Breast epithelium (tissue), 4 donors: ENCODE data around the gene PIP4K2B. TPM values are rescaled to one million over a fixed set of nuclear protein-coding genes. Genes with fewer than 3 reads are reported as not detected.

Experiments
- DNase-seq, 2 donors: peaks; one replicate each; pipeline ENCODE4 v3.0.0-alpha.2; 2019; ENCODE audit warnings: low spot score in 2 of 2
- H3K27ac ChIP-seq, 2 donors: fragments of 200-600 bp; sonication (generic) in 1 of 2; one replicate each; pipeline ENCODE4 v1.5.1; 2016 to 2019; ENCODE audit warnings: mild to moderate bottlenecking in 1 of 2
- H3K27me3 ChIP-seq, 2 donors: fragments of 200-600 bp; sonication (generic) in 1 of 2; one replicate each; pipeline versions ENCODE4 v1.5.1 to v1.6.0; 2017 to 2019; ENCODE audit warnings: control low read depth in 1 of 2, mild to moderate bottlenecking in 1 of 2
- H3K36me3 ChIP-seq: fragments of 200-600 bp; one replicate; pipeline ENCODE4 v1.5.1; 2019
- H3K4me1 ChIP-seq, 2 donors: fragments of 200-600 bp; sonication (generic); one replicate each; pipeline ENCODE4 v1.5.1; 2016 to 2019; ENCODE audit warnings: control low read depth in 1 of 2
- H3K4me3 ChIP-seq, 3 donors: fragments of 200-600 bp; sonication (generic); 1 replicate in 2 of 3; 2 replicates in 1 of 3; pipeline ENCODE4 v1.5.1; 2016 to 2019; ENCODE audit warnings: mild to moderate bottlenecking in 3 of 3, moderate library complexity in 2 of 3
- H3K9me3 ChIP-seq, 2 donors: fragments of 200-600 bp; sonication (generic) in 1 of 2; one replicate each; pipeline ENCODE4 v1.5.1; 2016 to 2019; ENCODE audit warnings: control low read depth in 1 of 2
- POLR2A ChIP-seq: fragments of 450-650 bp; IDR thresholded peaks from one replicate; pipeline ENCODE4 v1.6.1; 2016; ENCODE audit warnings: antibody characterized with exemption, mild to moderate bottlenecking, moderate library complexity
- POLR2AphosphoS5 ChIP-seq, 3 donors: sonication (generic); formaldehyde crosslinking; IDR thresholded peaks; one replicate each; pipeline ENCODE4 v1.6.1; 2017; ENCODE audit warnings: antibody characterized with exemption in 3 of 3
- intact Hi-C: fragments of 100-400 bp; cut with DNase I; formaldehyde crosslinking; loops from one replicate; pipeline ENCODE4 v1.15.1; 2023; ENCODE audit warnings: low total_unique reads
- total RNA-seq, 3 donors: library from RNA; depleted of rRNA; stranded (reverse); fragments of >200 nt; gene quantifications; one replicate each; pipeline ENCODE4 v1.1.0, GENCODE V29; 2016
- TF ChIP-seq, protein P1 (sequence below), 3 donors: fragments of 450-650 bp; IDR thresholded peaks; one replicate each; pipeline ENCODE4 v1.5.1; 2016 to 2017; ENCODE audit warnings: antibody characterized with exemption in 3 of 3, mild to moderate bottlenecking in 3 of 3, moderate library complexity in 3 of 3

PIP4K2B gene
- total RNA-seq, 3 donors from 2014 or later, result 43.0 to 52.8 (median 43.6) TPM

- peak overlapping the region; percentile 88 to 91 for H3K27ac ChIP-seq
- no peaks in the 10 kb centered on the region for H3K36me3 ChIP-seq
- no peak overlapping the region for H3K4me3 ChIP-seq
- no peaks in the 10 kb centered on the region for H3K9me3 ChIP-seq
- intact Hi-C loops, result no loop called here
- no peaks in the 10 kb centered on the region for H3K27me3 ChIP-seq
- TF ChIP-seq POLR2AphosphoS5 (IDR thresholded peaks at IDR 0.05) (no peak), POLR2A (no peak)
- TF ChIP-seq, protein P1, sequence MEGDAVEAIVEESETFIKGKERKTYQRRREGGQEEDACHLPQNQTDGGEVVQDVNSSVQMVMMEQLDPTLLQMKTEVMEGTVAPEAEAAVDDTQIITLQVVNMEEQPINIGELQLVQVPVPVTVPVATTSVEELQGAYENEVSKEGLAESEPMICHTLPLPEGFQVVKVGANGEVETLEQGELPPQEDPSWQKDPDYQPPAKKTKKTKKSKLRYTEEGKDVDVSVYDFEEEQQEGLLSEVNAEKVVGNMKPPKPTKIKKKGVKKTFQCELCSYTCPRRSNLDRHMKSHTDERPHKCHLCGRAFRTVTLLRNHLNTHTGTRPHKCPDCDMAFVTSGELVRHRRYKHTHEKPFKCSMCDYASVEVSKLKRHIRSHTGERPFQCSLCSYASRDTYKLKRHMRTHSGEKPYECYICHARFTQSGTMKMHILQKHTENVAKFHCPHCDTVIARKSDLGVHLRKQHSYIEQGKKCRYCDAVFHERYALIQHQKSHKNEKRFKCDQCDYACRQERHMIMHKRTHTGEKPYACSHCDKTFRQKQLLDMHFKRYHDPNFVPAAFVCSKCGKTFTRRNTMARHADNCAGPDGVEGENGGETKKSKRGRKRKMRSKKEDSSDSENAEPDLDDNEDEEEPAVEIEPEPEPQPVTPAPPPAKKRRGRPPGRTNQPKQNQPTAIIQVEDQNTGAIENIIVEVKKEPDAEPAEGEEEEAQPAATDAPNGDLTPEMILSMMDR (IDR thresholded peaks at IDR 0.05), result no peak
- H3K4me1 ChIP-seq, result peaks cover 16 to 18% of the 10 kb centered on the region in 2 donors
- DNase-seq, result no peak
Measured at GRCh38 chr17:38741461-38741860, 57.9 kb downstream of the PIP4K2B start.

DNA sequence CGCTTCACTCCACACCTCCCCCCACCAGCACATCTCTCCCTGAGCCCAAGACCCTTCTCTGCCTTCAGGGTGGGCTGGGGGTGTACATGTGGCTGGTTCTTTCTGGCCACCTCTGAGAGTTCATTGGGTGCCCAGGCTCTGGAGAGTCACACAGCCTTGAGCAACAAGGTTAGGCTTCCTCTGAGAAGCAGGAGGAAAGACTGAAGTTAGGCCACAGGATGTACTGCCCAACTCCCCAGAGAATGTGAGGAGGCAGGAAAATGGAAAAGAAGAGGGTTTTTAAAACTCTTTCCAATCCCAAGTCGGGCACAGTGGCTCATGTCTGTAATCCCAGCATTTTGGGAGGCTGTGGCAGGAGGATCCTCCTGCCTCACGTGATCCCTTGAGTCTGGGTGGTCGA lies 58.5 kb downstream of the PIP4K2B start:
- H3K36me3 ChIP-seq, result no peaks in the 10 kb centered on the region
- H3K4me1 ChIP-seq, result peaks cover 12% of the 10 kb centered on the region in 2 donors
- no peak for DNase-seq
- H3K4me3 ChIP-seq, result no peak overlapping the region
- TF ChIP-seq POLR2AphosphoS5 (IDR thresholded peaks at IDR 0.05) (no peak), POLR2A (no peak)
- TF ChIP-seq, protein P1 (IDR thresholded peaks at IDR 0.05), result no peak
- intact Hi-C loops, result no loop called here
- H3K27me3 ChIP-seq, result no peaks in the 10 kb centered on the region
- peak overlapping the region; percentile 88 to 91 for H3K27ac ChIP-seq
- H3K9me3 ChIP-seq, result no peaks in the 10 kb centered on the region

GRCh38 chr17:38740044-38740443 lies 59.3 kb downstream of the PIP4K2B start:
- TF ChIP-seq, protein P1 (IDR thresholded peaks at IDR 0.05), result no peak
- TF ChIP-seq POLR2AphosphoS5 (IDR thresholded peaks at IDR 0.05), result no peak
- TF ChIP-seq POLR2A, result no peak
- Histone ChIP-seq H3K4me3 (no peak overlapping the region), H3K9me3 (no peaks in the 10 kb centered on the region), H3K27me3 (no peaks in the 10 kb centered on the region), H3K4me1 (peaks cover 12% of the 10 kb centered on the region in 2 donors), H3K27ac (no peak overlapping the region), H3K36me3 (no peaks in the 10 kb centered on the region)
- intact Hi-C loops, result no loop called here
- no peak for DNase-seq

DNA sequence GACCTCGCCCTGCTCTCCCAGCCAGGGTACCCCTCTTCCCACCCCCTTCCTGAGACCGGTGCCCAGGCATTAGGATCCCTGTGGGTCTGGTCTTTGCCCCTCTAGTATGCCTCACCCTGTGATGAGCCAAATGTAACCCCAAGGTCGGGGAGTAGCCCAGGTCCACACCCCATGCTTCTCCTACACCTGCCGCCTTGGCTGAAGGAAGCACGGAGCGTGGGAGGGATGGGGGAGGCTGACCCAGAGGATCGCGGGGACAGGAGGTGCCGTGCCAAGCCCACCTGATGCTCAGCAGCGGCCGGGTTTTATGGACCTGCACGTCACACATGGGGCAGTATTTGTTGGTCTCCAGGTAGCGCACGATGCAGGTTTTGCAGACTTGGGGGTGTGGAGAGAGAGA lies 60.1 kb downstream of the PIP4K2B start:
- Histone ChIP-seq H3K27ac (no peak overlapping the region), H3K27me3 (no peaks in the 10 kb centered on the region), H3K4me3 (no peak overlapping the region), H3K36me3 (no peaks in the 10 kb centered on the region), H3K4me1 (peaks cover 12% of the 10 kb centered on the region in 2 donors), H3K9me3 (no peaks in the 10 kb centered on the region)
- DNase-seq, result no peak
- TF ChIP-seq, protein P1 (IDR thresholded peaks at IDR 0.05), result no peak
- no peak for TF ChIP-seq POLR2AphosphoS5 (IDR thresholded peaks at IDR 0.05)
- no peak for TF ChIP-seq POLR2A
- intact Hi-C loops, result loop anchor here (5.0 kb wide), 1 partner anchor 62 kb away; no protein-coding TSS in a partner anchor

DNA sequence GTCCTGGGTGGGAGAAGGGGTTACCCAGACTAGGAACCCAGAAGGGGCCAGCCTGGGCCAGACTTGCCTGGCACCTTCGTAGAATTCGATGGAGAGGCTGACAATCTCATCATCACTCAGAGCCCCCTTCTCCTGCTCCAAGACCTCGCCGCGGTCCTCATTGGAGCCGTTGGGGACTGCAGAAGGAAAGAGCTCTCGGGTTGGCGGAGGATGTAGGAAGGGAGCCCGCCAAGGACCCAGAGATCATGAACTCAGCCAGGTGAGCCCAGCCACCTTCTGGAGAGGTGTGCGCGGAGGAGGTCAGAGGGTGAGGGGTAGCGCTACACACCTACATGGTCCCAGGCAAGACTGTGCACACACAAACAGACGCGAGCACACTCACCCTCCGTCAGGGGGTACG lies 60.7 kb downstream of the PIP4K2B start:
- Histone ChIP-seq H3K27me3 (no peaks in the 10 kb centered on the region), H3K4me3 (no peak overlapping the region), H3K4me1 (peaks cover 12% of the 10 kb centered on the region in 2 donors), H3K9me3 (no peaks in the 10 kb centered on the region), H3K36me3 (no peaks in the 10 kb centered on the region), H3K27ac (no peak overlapping the region)
- TF ChIP-seq, protein P1 (IDR thresholded peaks at IDR 0.05), result no peak
- TF ChIP-seq POLR2AphosphoS5 (IDR thresholded peaks at IDR 0.05) (no peak), POLR2A (no peak)
- intact Hi-C loops, result loop anchor here (1.0 to 5.0 kb wide), 2 partner anchors 40 to 61 kb away; no protein-coding TSS in a partner anchor
- DNase-seq, result no peak
